ENCODE results near the gene FAAP100.

The FAAP100 gene

DNA sequence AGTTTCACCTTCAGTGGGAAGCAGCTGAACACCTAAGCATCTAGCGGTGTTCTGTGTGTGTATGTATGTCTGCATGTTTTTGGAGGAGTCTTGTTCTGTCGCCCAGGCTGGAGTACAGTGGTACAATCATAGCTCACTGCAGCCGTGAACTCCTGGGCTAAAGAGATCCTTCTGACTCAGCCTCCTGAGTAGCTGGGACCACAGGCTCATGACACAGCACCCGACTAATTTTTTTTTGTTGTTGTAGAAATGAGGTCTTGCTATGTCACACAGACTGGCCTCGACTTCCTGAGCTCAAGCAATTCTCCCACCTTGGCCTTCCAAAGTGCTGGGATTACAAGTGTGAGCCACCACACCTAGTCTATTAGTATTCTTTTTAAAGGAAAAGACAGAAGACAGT is 30.2 kb upstream of the FAAP100 start:
- DNase-seq (ENCODE audit: low read depth), result no peak
- no peak overlapping the region for H3K4me3 ChIP-seq (ENCODE audit: low read depth, low read length)
- TF ChIP-seq, protein P1, sequence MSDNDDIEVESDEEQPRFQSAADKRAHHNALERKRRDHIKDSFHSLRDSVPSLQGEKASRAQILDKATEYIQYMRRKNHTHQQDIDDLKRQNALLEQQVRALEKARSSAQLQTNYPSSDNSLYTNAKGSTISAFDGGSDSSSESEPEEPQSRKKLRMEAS (IDR thresholded peaks at IDR 0.05; ENCODE audit: low read depth, low read length), result no peak
- TF ChIP-seq POLR2A (IDR thresholded peaks at IDR 0.05; ENCODE audit: extremely low read depth, insufficient read length) (no peak), MYC (IDR thresholded peaks at IDR 0.05; ENCODE audit: low read depth, low read length) (no peak)
- TF ChIP-seq, protein P2, sequence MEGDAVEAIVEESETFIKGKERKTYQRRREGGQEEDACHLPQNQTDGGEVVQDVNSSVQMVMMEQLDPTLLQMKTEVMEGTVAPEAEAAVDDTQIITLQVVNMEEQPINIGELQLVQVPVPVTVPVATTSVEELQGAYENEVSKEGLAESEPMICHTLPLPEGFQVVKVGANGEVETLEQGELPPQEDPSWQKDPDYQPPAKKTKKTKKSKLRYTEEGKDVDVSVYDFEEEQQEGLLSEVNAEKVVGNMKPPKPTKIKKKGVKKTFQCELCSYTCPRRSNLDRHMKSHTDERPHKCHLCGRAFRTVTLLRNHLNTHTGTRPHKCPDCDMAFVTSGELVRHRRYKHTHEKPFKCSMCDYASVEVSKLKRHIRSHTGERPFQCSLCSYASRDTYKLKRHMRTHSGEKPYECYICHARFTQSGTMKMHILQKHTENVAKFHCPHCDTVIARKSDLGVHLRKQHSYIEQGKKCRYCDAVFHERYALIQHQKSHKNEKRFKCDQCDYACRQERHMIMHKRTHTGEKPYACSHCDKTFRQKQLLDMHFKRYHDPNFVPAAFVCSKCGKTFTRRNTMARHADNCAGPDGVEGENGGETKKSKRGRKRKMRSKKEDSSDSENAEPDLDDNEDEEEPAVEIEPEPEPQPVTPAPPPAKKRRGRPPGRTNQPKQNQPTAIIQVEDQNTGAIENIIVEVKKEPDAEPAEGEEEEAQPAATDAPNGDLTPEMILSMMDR (IDR thresholded peaks at IDR 0.05; ENCODE audit: low read depth, low read length), result no peak

DNA sequence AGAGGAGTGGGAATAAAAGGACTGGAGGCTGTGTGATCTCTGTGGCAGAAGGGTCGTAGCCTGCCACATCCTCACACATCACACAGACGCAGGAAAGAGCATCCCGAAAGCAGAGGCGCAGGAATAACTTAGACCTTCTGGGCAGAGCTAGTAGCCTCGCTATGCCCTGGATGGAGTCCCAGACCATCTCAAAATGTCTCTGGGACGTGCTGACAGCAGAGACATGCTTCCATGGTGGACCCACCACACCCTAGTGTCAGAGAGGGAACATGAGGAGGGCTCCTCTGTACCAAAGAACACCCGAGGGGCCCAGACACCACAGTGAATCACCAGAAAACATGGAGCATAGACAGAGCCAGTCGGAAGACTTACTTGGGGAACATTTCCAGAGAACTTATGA is 29.6 kb upstream of the FAAP100 start:
- no peak overlapping the region for H3K4me3 ChIP-seq (ENCODE audit: low read depth, low read length)
- DNase-seq (ENCODE audit: low read depth), result no peak
- TF ChIP-seq, protein P1 (IDR thresholded peaks at IDR 0.05; ENCODE audit: low read depth, low read length), result no peak

DNA sequence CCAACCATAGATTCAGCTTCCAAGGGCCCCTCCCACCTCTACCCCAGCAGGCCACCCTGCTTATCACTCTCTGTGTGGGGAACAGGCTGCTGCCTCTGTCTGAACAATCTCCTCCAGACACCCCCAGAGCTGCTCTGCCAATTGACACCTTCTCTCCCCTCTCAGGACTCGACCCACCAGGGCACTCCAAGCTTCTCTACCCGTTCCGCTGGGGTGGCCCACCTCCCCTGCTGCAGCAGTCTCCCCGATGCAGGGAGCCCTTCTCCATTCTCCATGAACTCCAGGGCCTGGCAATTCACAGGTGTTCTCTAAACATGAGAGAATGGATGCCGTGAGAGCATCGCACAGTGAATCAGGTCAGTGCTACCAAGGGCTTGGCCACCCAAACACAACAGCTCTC is 28.3 kb upstream of the FAAP100 start:
- no peak overlapping the region for H3K4me3 ChIP-seq (ENCODE audit: low read depth, low read length)
- DNase-seq (ENCODE audit: low read depth), result no peak
- TF ChIP-seq, protein P1 (IDR thresholded peaks at IDR 0.05; ENCODE audit: low read depth, low read length), result no peak
- TF ChIP-seq POLR2A (IDR thresholded peaks at IDR 0.05; ENCODE audit: extremely low read depth, insufficient read length) (no peak), MYC (IDR thresholded peaks at IDR 0.05; ENCODE audit: low read depth, low read length) (no peak)
- TF ChIP-seq, protein P2 (IDR thresholded peaks at IDR 0.05; ENCODE audit: low read depth, low read length), result no peak

DNA sequence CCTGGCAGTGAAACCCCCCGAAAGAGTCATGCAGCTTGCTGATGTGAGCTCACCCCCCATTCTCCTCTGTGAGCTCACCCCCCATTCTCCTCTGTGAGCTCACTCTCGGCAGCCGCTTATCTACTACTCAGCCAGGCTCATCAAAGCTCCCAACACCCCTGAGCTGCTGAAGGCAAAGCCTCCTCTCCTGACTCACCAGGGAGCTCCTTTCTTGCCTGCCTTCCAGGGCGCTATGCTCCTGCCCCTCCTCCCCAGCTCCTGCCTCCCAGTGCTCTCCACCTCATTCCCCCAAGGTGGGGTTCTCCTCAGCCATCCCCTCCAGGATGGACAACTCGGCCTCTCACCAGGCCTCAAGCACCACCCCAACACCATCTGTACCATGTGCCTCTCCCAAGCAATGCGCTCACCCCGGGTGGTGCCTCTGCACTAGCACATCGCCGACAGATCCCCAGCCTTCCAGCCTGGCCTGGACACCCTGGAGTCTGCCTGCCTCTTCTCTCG is 27.7 kb upstream of the FAAP100 start:
- TF ChIP-seq, protein P1 (IDR thresholded peaks at IDR 0.05; ENCODE audit: low read depth, low read length), result no peak
- TF ChIP-seq MYC (IDR thresholded peaks at IDR 0.05; ENCODE audit: low read depth, low read length) (no peak), POLR2A (IDR thresholded peaks at IDR 0.05; ENCODE audit: extremely low read depth, insufficient read length) (no peak)
- TF ChIP-seq, protein P2 (IDR thresholded peaks at IDR 0.05; ENCODE audit: low read depth, low read length), result no peak
- DNase-seq (ENCODE audit: low read depth), result no peak
- no peak overlapping the region for H3K4me3 ChIP-seq (ENCODE audit: low read depth, low read length)

DNA sequence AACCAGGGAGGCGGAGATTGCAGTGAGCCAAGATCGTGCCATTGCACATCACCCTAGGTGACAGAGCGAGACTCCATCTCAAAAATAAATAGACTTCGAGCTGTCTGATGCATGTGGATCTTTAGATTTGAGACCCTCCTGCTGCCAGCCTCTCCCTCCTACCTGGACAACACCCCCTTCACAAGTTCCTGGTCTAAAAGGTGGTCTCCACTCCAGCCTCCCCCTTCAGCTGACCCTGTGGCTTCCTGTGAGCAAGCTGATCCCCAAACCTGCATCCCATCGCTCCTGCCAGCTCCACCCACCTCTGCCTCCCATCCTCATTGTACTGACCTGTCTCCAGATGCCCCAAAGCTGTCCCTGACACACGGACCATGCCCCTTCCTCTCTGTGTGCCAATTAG is 27.1 kb upstream of the FAAP100 start:
- H3K4me3 ChIP-seq (ENCODE audit: low read depth, low read length), result no peak overlapping the region
- TF ChIP-seq POLR2A (IDR thresholded peaks at IDR 0.05; ENCODE audit: extremely low read depth, insufficient read length) (no peak), MYC (IDR thresholded peaks at IDR 0.05; ENCODE audit: low read depth, low read length) (no peak)
- TF ChIP-seq, protein P1 (IDR thresholded peaks at IDR 0.05; ENCODE audit: low read depth, low read length), result no peak
- TF ChIP-seq, protein P2 (IDR thresholded peaks at IDR 0.05; ENCODE audit: low read depth, low read length), result no peak
- DNase-seq (ENCODE audit: low read depth), result no peak

DNA sequence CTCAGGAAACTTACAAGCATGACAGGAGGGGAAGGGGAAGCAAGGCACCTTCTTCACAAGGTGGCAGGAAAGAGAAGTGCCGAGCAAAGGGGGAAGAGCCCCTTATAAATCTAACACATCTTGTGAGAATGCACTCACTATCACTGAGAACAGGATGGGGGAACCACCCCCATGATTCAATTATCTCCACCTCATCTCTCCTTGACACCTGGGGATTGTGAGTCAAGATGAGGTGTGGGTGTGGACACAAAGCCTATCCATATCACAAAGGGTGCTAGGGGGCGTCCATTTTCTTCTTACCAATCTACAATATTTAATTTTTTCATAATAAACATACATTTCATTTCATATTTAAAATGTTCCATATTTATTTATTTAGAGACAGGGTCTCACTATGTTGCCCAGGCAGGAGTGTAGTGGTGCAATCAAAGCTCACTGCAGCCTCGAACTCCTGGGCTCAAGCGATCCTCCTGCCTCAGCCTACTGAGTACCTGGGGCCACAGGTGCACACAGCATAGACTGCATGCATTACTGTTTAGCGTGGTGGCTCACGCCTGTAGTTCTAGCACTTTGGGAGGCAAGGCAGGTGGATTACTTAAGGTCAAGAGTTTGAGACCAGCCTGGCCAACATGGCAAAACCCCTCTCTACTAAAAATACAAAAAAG is 26.5 kb upstream of the FAAP100 start:
- H3K4me3 ChIP-seq (ENCODE audit: low read depth, low read length), result no peak overlapping the region
- no peak for TF ChIP-seq POLR2A (IDR thresholded peaks at IDR 0.05; ENCODE audit: extremely low read depth, insufficient read length)
- TF ChIP-seq, protein P1 (IDR thresholded peaks at IDR 0.05; ENCODE audit: low read depth, low read length), result no peak
- no peak for TF ChIP-seq MYC (IDR thresholded peaks at IDR 0.05; ENCODE audit: low read depth, low read length)
- TF ChIP-seq, protein P2 (IDR thresholded peaks at IDR 0.05; ENCODE audit: low read depth, low read length), result no peak
- DNase-seq (ENCODE audit: low read depth), result no peak

Measured in NB4 (cell line).